K562 (cell line): ENCODE measurements around the gene GAMT. TPM values are rescaled to one million over a fixed set of nuclear protein-coding genes. Genes with fewer than 3 reads are reported as not detected.

Source experiments
- FOXJ2 ChIP-seq: fragments of 200-800 bp; sonication (Bioruptor generic); IDR thresholded peaks from 2 replicates; pipeline ENCODE4 v1.6.1; 2016; ENCODE audit warnings: missing genetic modification characterization, missing compliant biosample characterization
- FOXK1 ChIP-seq: sonication (generic); formaldehyde crosslinking; IDR thresholded peaks from 2 replicates; pipeline ENCODE4 v1.8.0; 2022; ENCODE audit warnings: missing genetic modification reagents, mild to moderate bottlenecking, borderline replicate concordance
- FOXK2 ChIP-seq, 2 experiments: fragments of 450-650 bp; IDR thresholded peaks in 1 of 2; conservative IDR thresholded peaks in 1 of 2; 2 replicates each; pipeline ENCODE4 v1.6.1; 2016; ENCODE audit warnings: low read depth in 2 of 2, mild to moderate bottlenecking in 1 of 2
- PBX2 ChIP-seq, 2 experiments: IDR thresholded peaks in 1 of 2; conservative IDR thresholded peaks in 1 of 2; 2 replicates each; pipeline ENCODE4 v1.6.1; 2016; ENCODE audit warnings: low read depth in 2 of 2, mild to moderate bottlenecking in 1 of 2, missing compliant biosample characterization in 1 of 2, missing genetic modification characterization in 1 of 2, moderate library complexity in 1 of 2
- polyA plus RNA-seq, 8 experiments: library from polyadenylated mRNA; depleted of rRNA in 4 of 8; stranded (reverse) in 5 of 8; unstranded in 3 of 8; fragments of >200 nt; fragmentation: Nextera tagmentation in 2 of 8; fragmentation: Illumina TruSeq in 1 of 8; extraction: Ambion mirVana in 2 of 8; extraction: Trizol in 1 of 8; gene quantifications; 2 replicates each; pipeline versions ENCODE4 v1.2.1 to v1.2.3, GENCODE V29; 2011 to 2014; ENCODE audit warnings: inconsistent platforms in 1 of 8, missing spikeins in 1 of 8
- total RNA-seq, 7 experiments: library from RNA; depleted of rRNA in 6 of 7; stranded (reverse); fragments of >200 nt in 6 of 7; fragmentation: Illumina TruSeq in 2 of 7; extraction: Trizol in 2 of 7; gene quantifications; 2 replicates each; pipeline versions ENCODE4 v1.2.1 to v1.2.3, GENCODE V29; 2011 to 2021; ENCODE audit warnings: low replicate concordance in 1 of 7

The GAMT gene
- total and polyA plus RNA-seq, 9 of the 15 experiments (the other 6 are each of a cell fraction or from before 2014, with no cell fraction given) = 1.3 to 35.3 (median 27.2) TPM

GRCh38 chr19:1355568-1356507 is 45.5 kb downstream of the GAMT start (continued):
- no peak for TF ChIP-seq PBX2 (CRISPR knock-in tag; IDR thresholded peaks at IDR 0.05; ENCODE audit: low read depth)
- 0 out of 2 replicates have a peak, but pooled peaks have one; percentile 11 for TF ChIP-seq PBX2 (tag; conservative IDR thresholded peaks at IDR 0.05; ENCODE audit: low read depth)
- TF ChIP-seq FOXK1 = no peak
- TF ChIP-seq FOXK2 (conservative IDR thresholded peaks at IDR 0.05 in 1 of 2, IDR thresholded peaks at IDR 0.05 in 1 of 2; ENCODE audit: low read depth in 2 of 2) = peak; percentile 44 to 53; a peak in 2 of 4 replicates
- no peak for TF ChIP-seq FOXJ2 (tag)
- TF ChIP-seq, all 486 proteins: peak for 6
